MM.1S (cell line): ENCODE results near the gene CDC20B.

Experiments
- EZH2 ChIP-seq: fragments of 300-600 bp; sonication (generic); optimal IDR thresholded peaks from 2 replicates; pipeline ENCODE3; 2017; ENCODE audit warnings: low read depth, mild to moderate bottlenecking, antibody characterized with exemption, low read length, mixed read lengths
- TF ChIP-seq, protein P1 (sequence below): fragments of 300-600 bp; sonication (generic); IDR thresholded peaks from 2 replicates; pipeline ENCODE4 v1.5.1; 2016; ENCODE audit warnings: antibody characterized with exemption, low read length, mixed read lengths

DNA sequence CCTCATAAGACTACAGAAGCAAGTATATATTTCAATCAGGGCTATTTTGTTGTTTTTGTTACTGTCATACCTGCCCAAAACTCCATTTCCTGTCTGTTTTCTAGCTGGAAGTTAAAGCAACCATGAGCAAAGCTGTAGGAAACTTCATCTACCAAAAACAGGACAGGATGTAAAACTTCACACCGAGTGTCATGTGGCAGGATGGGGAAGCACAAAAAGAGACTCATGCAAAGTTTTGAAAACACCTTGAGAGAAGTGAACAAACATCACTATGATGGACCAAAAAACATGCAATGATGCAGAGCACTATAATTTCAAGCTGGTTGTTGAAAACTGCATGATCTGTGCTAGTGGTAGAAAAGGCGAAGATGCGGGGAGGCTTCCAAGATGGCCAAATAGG lies 76.8 kb downstream of the CDC20B start:
- TF ChIP-seq, protein P1, sequence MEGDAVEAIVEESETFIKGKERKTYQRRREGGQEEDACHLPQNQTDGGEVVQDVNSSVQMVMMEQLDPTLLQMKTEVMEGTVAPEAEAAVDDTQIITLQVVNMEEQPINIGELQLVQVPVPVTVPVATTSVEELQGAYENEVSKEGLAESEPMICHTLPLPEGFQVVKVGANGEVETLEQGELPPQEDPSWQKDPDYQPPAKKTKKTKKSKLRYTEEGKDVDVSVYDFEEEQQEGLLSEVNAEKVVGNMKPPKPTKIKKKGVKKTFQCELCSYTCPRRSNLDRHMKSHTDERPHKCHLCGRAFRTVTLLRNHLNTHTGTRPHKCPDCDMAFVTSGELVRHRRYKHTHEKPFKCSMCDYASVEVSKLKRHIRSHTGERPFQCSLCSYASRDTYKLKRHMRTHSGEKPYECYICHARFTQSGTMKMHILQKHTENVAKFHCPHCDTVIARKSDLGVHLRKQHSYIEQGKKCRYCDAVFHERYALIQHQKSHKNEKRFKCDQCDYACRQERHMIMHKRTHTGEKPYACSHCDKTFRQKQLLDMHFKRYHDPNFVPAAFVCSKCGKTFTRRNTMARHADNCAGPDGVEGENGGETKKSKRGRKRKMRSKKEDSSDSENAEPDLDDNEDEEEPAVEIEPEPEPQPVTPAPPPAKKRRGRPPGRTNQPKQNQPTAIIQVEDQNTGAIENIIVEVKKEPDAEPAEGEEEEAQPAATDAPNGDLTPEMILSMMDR, result no peak
- no peak for TF ChIP-seq EZH2
